Chondrocyte (in vitro differentiated cells): ENCODE measurements around the gene DYNLT2. TPM values are rescaled to one million over a fixed set of nuclear protein-coding genes. Genes with fewer than 3 reads are reported as not detected.

Experiments
- DNase-seq: peaks from one replicate; pipeline ENCODE4 v3.0.0; 2021; ENCODE audit warnings: mixed read lengths, low spot score
- H3K27ac Mint-ChIP-seq: one replicate; pipeline ENCODE4 v1.8.0; 2021; ENCODE audit warnings: mild to moderate bottlenecking, moderate library complexity, mixed read lengths; ENCODE audit not compliant: unreplicated experiment
- H3K27me3 Mint-ChIP-seq: 2 replicates; pipeline ENCODE4 v1.8.0; 2021; ENCODE audit warnings: low read depth, mixed read lengths
- H3K36me3 Mint-ChIP-seq: 2 replicates; pipeline ENCODE4 v1.8.0; 2021; ENCODE audit warnings: low read depth, mixed read lengths
- H3K4me1 Mint-ChIP-seq: 2 replicates; pipeline ENCODE4 v1.8.0; 2021; ENCODE audit warnings: low read depth, mild to moderate bottlenecking, mixed read lengths
- H3K4me3 Mint-ChIP-seq: one replicate; pipeline ENCODE4 v1.8.0; 2021; ENCODE audit warnings: mild to moderate bottlenecking, moderate library complexity, mixed read lengths; ENCODE audit not compliant: unreplicated experiment
- H3K9me3 Mint-ChIP-seq: 2 replicates; pipeline ENCODE4 v1.8.0; 2021; ENCODE audit warnings: low read depth, mixed read lengths
- total RNA-seq: library from RNA; stranded (reverse); gene quantifications from 3 replicates; pipeline ENCODE4 v1.2.1, GENCODE V29; 2021
- TF ChIP-seq, protein P1 (sequence below): fragments of 200-600 bp; sonication (generic); IDR thresholded peaks from 2 replicates; pipeline ENCODE4 v1.5.0; 2021; ENCODE audit warnings: antibody characterized with exemption, mild to moderate bottlenecking, moderate library complexity

Gene DYNLT2
- total RNA-seq, 1 donor from 2014 or later, result 0.85 TPM

DNA sequence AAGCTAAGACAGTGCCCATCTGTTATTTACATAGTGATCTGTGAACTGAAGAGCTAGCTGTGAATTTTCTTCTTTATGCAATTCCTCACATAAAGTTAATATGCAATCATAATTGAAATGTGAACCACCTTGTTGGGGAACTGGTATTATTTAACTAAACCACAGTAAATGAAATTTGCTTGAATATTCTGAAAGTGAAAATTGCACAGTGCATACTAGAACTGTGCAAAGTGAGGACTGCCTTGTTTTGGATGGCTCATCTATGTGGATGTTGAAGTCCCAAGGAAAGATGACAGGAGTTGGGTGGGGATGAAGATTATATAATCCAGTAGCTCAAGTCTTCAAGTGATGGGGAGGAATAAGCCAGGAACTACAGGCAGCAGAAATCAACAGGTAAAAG, 21.4 kb downstream of the DYNLT2 start:
- DNase-seq, result no peak
- H3K4me1 Mint-ChIP-seq, result peaks cover 10% of the 10 kb centered on the region
- peaks cover 17% of the 10 kb centered on the region for H3K27me3 Mint-ChIP-seq
- no peak overlapping the region for H3K27ac Mint-ChIP-seq
- H3K9me3 Mint-ChIP-seq, result no peaks in the 10 kb centered on the region
- no peak overlapping the region for H3K4me3 Mint-ChIP-seq
- TF ChIP-seq, protein P1, sequence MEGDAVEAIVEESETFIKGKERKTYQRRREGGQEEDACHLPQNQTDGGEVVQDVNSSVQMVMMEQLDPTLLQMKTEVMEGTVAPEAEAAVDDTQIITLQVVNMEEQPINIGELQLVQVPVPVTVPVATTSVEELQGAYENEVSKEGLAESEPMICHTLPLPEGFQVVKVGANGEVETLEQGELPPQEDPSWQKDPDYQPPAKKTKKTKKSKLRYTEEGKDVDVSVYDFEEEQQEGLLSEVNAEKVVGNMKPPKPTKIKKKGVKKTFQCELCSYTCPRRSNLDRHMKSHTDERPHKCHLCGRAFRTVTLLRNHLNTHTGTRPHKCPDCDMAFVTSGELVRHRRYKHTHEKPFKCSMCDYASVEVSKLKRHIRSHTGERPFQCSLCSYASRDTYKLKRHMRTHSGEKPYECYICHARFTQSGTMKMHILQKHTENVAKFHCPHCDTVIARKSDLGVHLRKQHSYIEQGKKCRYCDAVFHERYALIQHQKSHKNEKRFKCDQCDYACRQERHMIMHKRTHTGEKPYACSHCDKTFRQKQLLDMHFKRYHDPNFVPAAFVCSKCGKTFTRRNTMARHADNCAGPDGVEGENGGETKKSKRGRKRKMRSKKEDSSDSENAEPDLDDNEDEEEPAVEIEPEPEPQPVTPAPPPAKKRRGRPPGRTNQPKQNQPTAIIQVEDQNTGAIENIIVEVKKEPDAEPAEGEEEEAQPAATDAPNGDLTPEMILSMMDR, result no peak
- peaks cover 2% of the 10 kb centered on the region for H3K36me3 Mint-ChIP-seq

DNA sequence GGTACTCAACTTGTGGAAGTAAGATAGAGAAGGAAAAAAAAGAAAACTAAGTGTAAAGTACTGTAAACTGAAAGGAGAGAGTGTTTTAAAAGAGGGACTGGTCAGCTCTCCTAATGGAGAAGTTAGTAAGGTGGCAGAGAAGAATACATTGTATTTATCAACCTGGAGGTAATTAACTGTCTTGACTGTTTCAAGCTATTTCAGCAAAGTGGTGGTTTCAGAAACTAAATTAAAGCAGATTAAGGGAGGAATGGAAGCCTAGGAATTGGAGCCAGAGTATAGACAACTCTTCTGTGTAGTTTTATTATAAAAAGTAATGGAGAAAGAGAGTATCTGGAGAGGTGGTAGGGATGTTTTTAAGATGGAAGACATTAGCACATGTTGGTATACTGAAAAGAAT, 24.4 kb downstream of the DYNLT2 start:
- DNase-seq, result no peak
- Mint-ChIP-seq H3K4me1 (peaks cover 22% of the 10 kb centered on the region), H3K4me3 (no peak overlapping the region), H3K27ac (no peak overlapping the region), H3K27me3 (peaks cover 3% of the 10 kb centered on the region), H3K36me3 (no peaks in the 10 kb centered on the region), H3K9me3 (no peaks in the 10 kb centered on the region)
- TF ChIP-seq, protein P1, result no peak

GRCh38 chr6:169726049-169726400, 25.3 kb downstream of the DYNLT2 start:
- TF ChIP-seq, protein P1, result no peak
- H3K9me3 Mint-ChIP-seq, result no peaks in the 10 kb centered on the region

DNA sequence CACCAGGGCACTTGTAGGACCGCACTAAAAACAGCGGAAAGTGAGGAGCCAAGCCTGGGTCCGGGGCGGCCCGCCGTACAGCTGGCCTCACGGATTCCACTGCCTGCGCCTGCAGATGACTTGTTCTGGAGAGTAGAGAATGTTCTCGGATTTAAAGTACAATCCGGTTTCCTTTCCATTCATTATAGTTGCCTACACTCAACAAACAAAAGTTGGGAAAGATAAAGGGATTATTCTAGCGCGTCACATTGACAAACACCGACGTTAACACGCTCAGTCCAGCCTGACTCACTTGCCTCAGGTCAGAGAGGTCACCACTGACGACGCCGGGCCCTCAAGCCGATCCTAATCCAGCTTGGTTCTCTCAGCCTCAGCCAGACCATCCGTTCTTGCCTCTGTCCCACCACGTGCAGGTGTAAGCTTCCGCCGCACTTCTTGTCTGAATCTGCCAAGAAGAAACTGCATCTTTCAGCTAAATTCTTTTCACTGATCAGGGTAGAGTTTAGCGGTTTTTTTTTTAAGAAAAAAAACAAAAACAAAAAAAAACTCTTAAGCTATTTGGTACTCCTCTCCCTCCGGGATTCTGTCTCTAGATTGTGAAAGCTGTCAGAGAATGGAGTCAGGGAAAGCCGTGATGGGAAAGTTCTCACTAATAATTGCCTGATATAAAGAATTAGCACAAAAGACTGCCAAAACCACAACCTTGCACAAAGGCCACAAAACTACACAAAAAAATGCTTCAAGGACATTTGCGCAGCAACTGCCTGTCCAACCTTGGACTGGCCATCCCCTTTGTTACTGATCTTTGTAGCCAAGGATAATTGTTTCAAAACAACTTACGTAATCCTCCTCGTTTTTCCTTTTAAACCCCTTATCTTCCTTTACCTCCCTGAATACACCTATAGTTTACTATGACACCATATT, 26.0 kb downstream of the DYNLT2 start:
- TF ChIP-seq, protein P1, result no peak
- Mint-ChIP-seq H3K27me3 (no peaks in the 10 kb centered on the region), H3K27ac (peak overlapping the region; percentile 80), H3K36me3 (no peaks in the 10 kb centered on the region), H3K4me3 (peak overlapping the region; percentile 76), H3K9me3 (no peaks in the 10 kb centered on the region), H3K4me1 (peaks cover 28% of the 10 kb centered on the region)
- DNase-seq, result no peak

More at GRCh38 chr6:169726049-169726400, 25.3 kb downstream of the DYNLT2 start:
- Mint-ChIP-seq H3K4me3 (peak overlapping the region; percentile 76), H3K36me3 (no peaks in the 10 kb centered on the region), H3K27me3 (peaks cover 3% of the 10 kb centered on the region), H3K27ac (no peak overlapping the region), H3K4me1 (peaks cover 26% of the 10 kb centered on the region)
- DNase-seq, result no peak

GRCh38 chr6:169724494-169725124, 26.8 kb downstream of the DYNLT2 start, which contains the start of gene PHF10:
Gene PHF10, minus strand, starts transcription at chr6:169724500. Its CDS starts 569 bp downstream, at chr6:169723931.
- Mint-ChIP-seq H3K36me3 (no peaks in the 10 kb centered on the region), H3K4me1 (peaks cover 32% of the 10 kb centered on the region), H3K27ac (peak within 1 kb of the TSS; percentile 94), H3K9me3 (no peaks in the 10 kb centered on the region), H3K4me3 (peak within 1 kb of the TSS; percentile 87), H3K27me3 (no peaks in the 10 kb centered on the region)
- TF ChIP-seq, protein P1, result no peak
- no peak for DNase-seq
